Spleen (tissue), 11 donors: ENCODE data around the gene RAVER2. TPM values are rescaled to one million over a fixed set of nuclear protein-coding genes. Genes with fewer than 3 reads are reported as not detected.

ENCODE experiments used
- DNase-seq: peaks from one replicate; pipeline ENCODE4 v3.0.0-alpha.2; 2020
- H3K27ac ChIP-seq, 8 donors: fragments of 200-600 bp; sonication (generic) in 7 of 8; 1 replicate in 4 of 8; 2 replicates in 4 of 8; pipeline versions ENCODE4 v1.5.0 to v1.8.0; 2016 to 2021; ENCODE audit warnings: inconsistent platforms in 4 of 8, mild to moderate bottlenecking in 4 of 8, moderate library complexity in 1 of 8
- H3K27me3 ChIP-seq, 7 donors: fragments of 200-600 bp; sonication (generic) in 6 of 7; replicated peaks in 1 of 7; 1 replicate in 4 of 7; 2 replicates in 3 of 7; pipeline versions ENCODE4 v1.5.0 to v1.8.0; 2016 to 2021; ENCODE audit warnings: inconsistent platforms in 3 of 7, mild to moderate bottlenecking in 1 of 7
- H3K36me3 ChIP-seq, 6 donors: fragments of 200-600 bp; sonication (generic) in 5 of 6; 1 replicate in 4 of 6; 2 replicates in 2 of 6; pipeline versions ENCODE4 v1.5.0 to v1.8.0; 2016 to 2021; ENCODE audit warnings: inconsistent platforms in 2 of 6
- H3K4me1 ChIP-seq, 6 donors: fragments of 200-600 bp; sonication (generic) in 5 of 6; 1 replicate in 3 of 6; 2 replicates in 3 of 6; pipeline versions ENCODE4 v1.5.0 to v1.8.0; 2016 to 2021; ENCODE audit warnings: inconsistent platforms in 3 of 6
- H3K4me3 ChIP-seq, 8 donors: fragments of 200-600 bp; sonication (generic) in 7 of 8; 1 replicate in 4 of 8; 2 replicates in 4 of 8; pipeline versions ENCODE4 v1.5.0 to v1.8.0; 2016 to 2021; ENCODE audit warnings: inconsistent platforms in 4 of 8, mild to moderate bottlenecking in 4 of 8, moderate library complexity in 2 of 8
- H3K9me3 ChIP-seq, 8 donors: fragments of 200-600 bp; sonication (generic) in 7 of 8; 1 replicate in 4 of 8; 2 replicates in 4 of 8; pipeline versions ENCODE4 v1.5.0 to v1.8.0; 2016 to 2021; ENCODE audit warnings: inconsistent platforms in 4 of 8
- CTCF ChIP-seq, 11 experiments: fragments of 200-600 bp in 7 of 11; fragments of 450-650 bp in 4 of 11; sonication (generic) in 4 of 11; IDR thresholded peaks in 8 of 11; conservative IDR thresholded peaks in 3 of 11; 1 replicate in 7 of 11; 2 replicates in 4 of 11; pipeline versions ENCODE4 v1.4.0 to v1.8.0; 2016 to 2021; ENCODE audit warnings: antibody characterized with exemption in 11 of 11, inconsistent platforms in 4 of 11, mild to moderate bottlenecking in 1 of 11
- POLR2A ChIP-seq, 3 donors: fragments of 450-650 bp; IDR thresholded peaks; one replicate each; pipeline ENCODE4 v1.5.1; 2017; ENCODE audit warnings: antibody characterized with exemption in 3 of 3, mild to moderate bottlenecking in 1 of 3
- POLR2AphosphoS5 ChIP-seq, 3 donors: sonication (generic); formaldehyde crosslinking; IDR thresholded peaks; one replicate each; pipeline ENCODE4 v1.5.1; 2017; ENCODE audit warnings: antibody characterized with exemption in 3 of 3
- WGBS, 5 donors: extraction: QIAGEN DNeasy Blood & Tissue Kit in 3 of 5; methylation state at CpG; one replicate each; pipeline versions ENCODE4 v1.1.5 to v1.1.7; 2013 to 2018; 5-methylcytosine and 5-hydroxymethylcytosine counted together
- intact Hi-C: fragments of 100-400 bp; cut with DNase I; formaldehyde crosslinking; loops from one replicate; pipeline ENCODE4 v1.15.0; 2023; ENCODE audit warnings: low total_unique reads
- polyA plus RNA-seq, 3 donors: library from polyadenylated mRNA; stranded (reverse); fragments of 200-250 nt; gene quantifications; one replicate each; pipeline ENCODE4 v1.2.1, GENCODE V29; 2013
- total RNA-seq, 7 donors: library from RNA; depleted of rRNA in 3 of 7; stranded (reverse); fragments of >200 nt in 3 of 7; fragmentation: NEBNext Ultra II Directional in 4 of 7; extraction: Animal tissue kit (Norgen Biotek cat#: 25700) in 4 of 7; gene quantifications; one replicate each; pipeline versions ENCODE4 v1.1.0 to v1.2.1, GENCODE V29; 2016 to 2021
- donor health status: healthy with polysubstance abuse.
- donor health status: DM: no; HTN: no; CAD: no; lungs with moderate emphysema.
- donor health status: DM: no; HTN: no; CAD: no.
- donor health status: Bipolar disorder and iron deficiency.
- donor health status: healthy.
- donor health status: DM: no; HTN: no; CAD: no.
- donor health status: DM: yes; HTN: yes; CAD: no.

Gene RAVER2
- total and polyA plus RNA-seq, 10 donors, result 1.8 to 14.1 (median 7.7) TPM

- no peaks in the 10 kb centered on the region for H3K27me3 ChIP-seq
- H3K27ac ChIP-seq, result peak overlapping the region in 3 of 8 donors; percentile 26 to 34 (median 29)
- H3K4me1 ChIP-seq, result peaks cover 7 to 84% (median 21%) of the 10 kb centered on the region in 6 donors
- DNase-seq, result no peak
- H3K36me3 ChIP-seq, result peaks cover 6 to 100% (median 61%) of the 10 kb centered on the region in 6 donors
- H3K9me3 ChIP-seq, result no peaks in the 10 kb centered on the region
- no peak overlapping the region for H3K4me3 ChIP-seq
- TF ChIP-seq POLR2AphosphoS5 (IDR thresholded peaks at IDR 0.05) (no peak), CTCF (IDR thresholded peaks at IDR 0.05 in 8 of 11, conservative IDR thresholded peaks at IDR 0.05 in 3 of 11) (no peak), POLR2A (IDR thresholded peaks at IDR 0.05) (no peak)
- intact Hi-C loops, result no loop called here
Measured at GRCh38 chr1:64878090-64878489, 133.2 kb downstream of the RAVER2 start.

GRCh38 chr1:64878931-64879611, 134.2 kb downstream of the RAVER2 start:
- DNase-seq, result no peak
- Histone ChIP-seq H3K27me3 (no peaks in the 10 kb centered on the region), H3K27ac (peak overlapping the region in 4 of 8 donors; percentile 14 to 50 (median 28)), H3K9me3 (no peaks in the 10 kb centered on the region), H3K4me1 (peaks cover 7 to 94% (median 23%) of the 10 kb centered on the region in 6 donors), H3K36me3 (peaks cover 4 to 100% (median 54%) of the 10 kb centered on the region in 6 donors), H3K4me3 (no peak overlapping the region)
- WGBS, 5 donors, result 78 to 88% (median 81%) methylated on average over 12 of the region's 12 CpGs
- intact Hi-C loops, result no loop called here
- TF ChIP-seq POLR2A (IDR thresholded peaks at IDR 0.05), result no peak
- peak in 1 of 3 donors; percentile 5 for TF ChIP-seq POLR2AphosphoS5 (IDR thresholded peaks at IDR 0.05)

- Histone ChIP-seq H3K4me3 (no peak overlapping the region), H3K9me3 (no peaks in the 10 kb centered on the region), H3K27ac (peak overlapping the region in 1 of 8 donors; percentile 50), H3K27me3 (no peaks in the 10 kb centered on the region), H3K4me1 (peaks cover 7 to 97% (median 29%) of the 10 kb centered on the region in 6 donors), H3K36me3 (peaks cover 0 to 100% (median 47%) of the 10 kb centered on the region in 6 donors)
- TF ChIP-seq POLR2A (IDR thresholded peaks at IDR 0.05) (no peak), CTCF (IDR thresholded peaks at IDR 0.05 in 8 of 11, conservative IDR thresholded peaks at IDR 0.05 in 3 of 11) (no peak), POLR2AphosphoS5 (IDR thresholded peaks at IDR 0.05) (no peak)
- intact Hi-C loops, result no loop called here
- no peak for DNase-seq
- WGBS, 5 donors, result 96 to 99% (median 96%) methylated on average over 4 of the region's 4 CpGs
Measured at GRCh38 chr1:64880449-64880848, 135.6 kb downstream of the RAVER2 start.

- no peak overlapping the region for H3K4me3 ChIP-seq
- no peaks in the 10 kb centered on the region for H3K27me3 ChIP-seq
- intact Hi-C loops, result no loop called here
- TF ChIP-seq CTCF (IDR thresholded peaks at IDR 0.05 in 8 of 11, conservative IDR thresholded peaks at IDR 0.05 in 3 of 11), result no peak
- TF ChIP-seq POLR2AphosphoS5 (IDR thresholded peaks at IDR 0.05), result no peak
- TF ChIP-seq POLR2A (IDR thresholded peaks at IDR 0.05), result no peak
- peaks cover 4 to 97% (median 30%) of the 10 kb centered on the region in 6 donors for H3K4me1 ChIP-seq
- peaks cover 0 to 97% (median 40%) of the 10 kb centered on the region in 6 donors for H3K36me3 ChIP-seq
- H3K9me3 ChIP-seq, result no peaks in the 10 kb centered on the region
- 82 to 100% (median 93%) methylated on average over 1 of the region's 1 CpG for WGBS, 5 donors
- no peak overlapping the region for H3K27ac ChIP-seq
- no peak for DNase-seq
Measured at GRCh38 chr1:64881281-64881680, 136.4 kb downstream of the RAVER2 start.

Other genes starting within 250 kb of the RAVER2 start
- gene JAK1, start 221.5 kb downstream of the RAVER2 start, total RNA-seq, result 100 to 1,000 TPM; 199 to 270 (median 212) TPM
- 10 to 100 TPM; 46.6 to 66.0 (median 47.5) TPM for gene JAK1, start 221.5 kb downstream of the RAVER2 start, polyA plus RNA-seq